ENCODE measurements around the gene MND1. TPM values are rescaled to one million over a fixed set of nuclear protein-coding genes. Genes with fewer than 3 reads are reported as not detected.

MND1 gene
- total and polyA plus RNA-seq, 12 donors, result 0.36 to 9.5 (median 0.53) TPM; not detected in 3

DNA sequence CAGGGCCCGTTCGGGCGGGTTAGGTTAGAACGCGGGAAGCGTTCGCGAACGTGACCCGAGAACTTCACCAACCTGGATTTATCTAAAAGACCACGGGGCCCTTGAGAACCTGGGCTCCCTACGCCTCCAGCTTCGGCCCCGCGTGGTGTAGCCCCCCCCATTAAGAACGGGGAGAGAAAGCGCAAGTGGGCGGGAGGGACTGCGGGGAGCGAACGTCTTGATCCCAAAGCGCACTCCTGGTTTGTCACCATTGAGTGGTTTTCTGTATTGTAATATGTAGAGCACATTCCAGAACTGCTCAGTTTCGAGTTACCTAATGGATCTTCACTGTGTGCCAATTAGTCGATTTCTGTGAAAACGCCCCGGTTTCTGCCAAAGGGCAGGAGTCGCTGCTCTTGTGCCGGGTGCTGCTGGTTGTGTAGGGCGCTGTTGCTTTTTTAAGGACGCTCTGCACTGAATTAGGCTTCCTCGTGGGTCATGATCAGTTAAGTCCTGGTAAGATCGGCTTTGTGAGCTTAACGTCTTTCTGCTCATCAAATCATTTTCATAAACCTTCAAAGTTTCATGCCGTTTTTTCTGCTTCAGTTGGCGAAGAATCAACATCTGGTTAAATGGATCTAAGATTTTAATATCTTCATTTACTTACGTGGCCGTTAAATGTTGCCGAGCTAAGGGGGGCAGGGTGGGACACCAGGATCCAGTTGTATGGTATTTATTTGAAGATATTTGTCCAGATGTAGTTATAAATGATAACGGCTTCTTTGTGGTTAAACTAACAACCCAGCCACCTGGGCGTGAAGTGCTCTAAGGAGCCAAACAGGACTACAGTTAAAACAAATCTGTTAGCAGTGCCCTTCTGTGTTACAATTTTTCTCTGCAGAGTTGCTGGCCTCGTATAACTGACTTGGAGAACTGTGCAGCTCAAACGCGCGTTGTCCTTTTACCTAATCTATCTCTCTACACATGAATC, 809 bp downstream of the MND1 start:
- DNase-seq, result peak; percentile 29 to 60 (median 44)
- H3K36me3 ChIP-seq (replicated peaks in 1 of 2), result peaks cover 0 to 2% of the 10 kb centered on the region in 2 donors
- peaks cover 0 to 13% of the 10 kb centered on the region in 2 donors for H3K4me1 ChIP-seq (replicated peaks in 1 of 2)
- 1% methylated on average over 23 to 44 of the region's 44 CpGs for WGBS, 4 donors
- no peaks in the 10 kb centered on the region for H3K9me3 ChIP-seq (replicated peaks in 1 of 3)
- H3K27me3 ChIP-seq, result no peaks in the 10 kb centered on the region
- no peak overlapping the region for H3K27ac ChIP-seq
- TF ChIP-seq, protein P1, sequence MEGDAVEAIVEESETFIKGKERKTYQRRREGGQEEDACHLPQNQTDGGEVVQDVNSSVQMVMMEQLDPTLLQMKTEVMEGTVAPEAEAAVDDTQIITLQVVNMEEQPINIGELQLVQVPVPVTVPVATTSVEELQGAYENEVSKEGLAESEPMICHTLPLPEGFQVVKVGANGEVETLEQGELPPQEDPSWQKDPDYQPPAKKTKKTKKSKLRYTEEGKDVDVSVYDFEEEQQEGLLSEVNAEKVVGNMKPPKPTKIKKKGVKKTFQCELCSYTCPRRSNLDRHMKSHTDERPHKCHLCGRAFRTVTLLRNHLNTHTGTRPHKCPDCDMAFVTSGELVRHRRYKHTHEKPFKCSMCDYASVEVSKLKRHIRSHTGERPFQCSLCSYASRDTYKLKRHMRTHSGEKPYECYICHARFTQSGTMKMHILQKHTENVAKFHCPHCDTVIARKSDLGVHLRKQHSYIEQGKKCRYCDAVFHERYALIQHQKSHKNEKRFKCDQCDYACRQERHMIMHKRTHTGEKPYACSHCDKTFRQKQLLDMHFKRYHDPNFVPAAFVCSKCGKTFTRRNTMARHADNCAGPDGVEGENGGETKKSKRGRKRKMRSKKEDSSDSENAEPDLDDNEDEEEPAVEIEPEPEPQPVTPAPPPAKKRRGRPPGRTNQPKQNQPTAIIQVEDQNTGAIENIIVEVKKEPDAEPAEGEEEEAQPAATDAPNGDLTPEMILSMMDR (IDR thresholded peaks at IDR 0.05), result no peak
- peak in 1 of 2 donors; percentile 14 for TF ChIP-seq POLR2A (IDR thresholded peaks at IDR 0.05)
- H3K4me3 ChIP-seq, result peak overlapping the region; percentile 32 to 74 (median 50)
- intact Hi-C loops (cut with DNase I), result loop anchor here in 1 of 2 donors (2.0 to 10.0 kb wide), 2 partner anchors 90 to 232 kb away; no protein-coding TSS in a partner anchor

DNA sequence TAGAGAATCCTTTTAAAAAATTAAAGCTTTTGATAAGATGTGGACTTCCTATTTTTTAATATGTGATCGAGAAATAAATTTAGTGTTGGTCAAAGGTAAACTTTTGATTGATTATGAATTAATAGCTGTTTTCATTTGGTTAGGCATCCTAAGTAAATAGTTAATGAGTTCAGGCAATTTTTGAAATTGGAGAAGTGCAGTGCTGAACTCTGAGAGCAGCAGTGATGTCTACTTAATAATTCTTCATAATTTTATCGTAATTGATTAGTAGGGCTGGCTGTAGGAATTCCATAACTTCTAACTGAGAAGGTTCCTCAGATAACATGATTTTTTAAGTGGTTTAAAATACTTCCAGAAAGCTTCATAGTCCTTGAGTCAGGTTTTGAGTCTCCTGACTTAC, 1.5 kb downstream of the MND1 start:
- Histone ChIP-seq H3K27ac (no peak overlapping the region), H3K4me1 (replicated peaks in 1 of 2) (peaks cover 0 to 13% of the 10 kb centered on the region in 2 donors), H3K4me3 (no peak overlapping the region), H3K27me3 (no peaks in the 10 kb centered on the region), H3K36me3 (replicated peaks in 1 of 2) (no peaks in the 10 kb centered on the region), H3K9me3 (replicated peaks in 1 of 3) (no peaks in the 10 kb centered on the region)
- intact Hi-C loops (cut with DNase I), result loop anchor here in 1 of 2 donors (10.0 kb wide), 1 partner anchor 89 kb away; no protein-coding TSS in a partner anchor
- DNase-seq, result no peak
- TF ChIP-seq POLR2A (IDR thresholded peaks at IDR 0.05), result no peak
- TF ChIP-seq, protein P1 (IDR thresholded peaks at IDR 0.05), result no peak
- 49 to 54% (median 50%) methylated on average over 2 of the region's 2 CpGs for WGBS, 4 donors

DNA sequence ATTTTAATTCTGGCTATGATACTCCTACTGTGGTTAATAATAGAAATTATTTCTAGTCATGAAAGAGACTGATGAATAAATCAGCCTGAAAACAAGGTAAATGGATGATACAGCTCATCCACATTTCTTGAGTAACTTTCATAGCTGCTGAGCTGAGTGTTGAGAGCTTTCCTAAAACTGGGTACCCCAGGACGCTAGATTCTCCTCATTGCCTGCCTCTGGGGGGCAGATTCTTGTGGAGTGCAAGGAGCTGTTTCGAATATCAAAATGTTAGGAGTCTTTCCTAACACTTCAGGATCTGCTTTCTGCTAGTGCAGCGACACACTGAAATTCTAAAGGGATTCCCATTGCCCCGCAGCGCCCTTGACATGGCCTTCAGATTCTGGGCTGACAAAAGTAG, 2.1 kb downstream of the MND1 start:
- H3K36me3 ChIP-seq (replicated peaks in 1 of 2), result no peaks in the 10 kb centered on the region
- H3K9me3 ChIP-seq (replicated peaks in 1 of 3), result no peaks in the 10 kb centered on the region
- H3K27me3 ChIP-seq, result no peaks in the 10 kb centered on the region
- intact Hi-C loops (cut with DNase I), result loop anchor here in 1 of 2 donors (10.0 kb wide), 1 partner anchor 88 kb away; no protein-coding TSS in a partner anchor
- H3K4me3 ChIP-seq, result no peak overlapping the region
- H3K27ac ChIP-seq, result no peak overlapping the region
- no peak for DNase-seq
- 84 to 89% (median 87%) methylated on average over 5 of the region's 5 CpGs for WGBS, 4 donors
- no peak for TF ChIP-seq POLR2A (IDR thresholded peaks at IDR 0.05)
- TF ChIP-seq, protein P1 (IDR thresholded peaks at IDR 0.05), result no peak
- H3K4me1 ChIP-seq (replicated peaks in 1 of 2), result peaks cover 0 to 13% of the 10 kb centered on the region in 2 donors

DNA sequence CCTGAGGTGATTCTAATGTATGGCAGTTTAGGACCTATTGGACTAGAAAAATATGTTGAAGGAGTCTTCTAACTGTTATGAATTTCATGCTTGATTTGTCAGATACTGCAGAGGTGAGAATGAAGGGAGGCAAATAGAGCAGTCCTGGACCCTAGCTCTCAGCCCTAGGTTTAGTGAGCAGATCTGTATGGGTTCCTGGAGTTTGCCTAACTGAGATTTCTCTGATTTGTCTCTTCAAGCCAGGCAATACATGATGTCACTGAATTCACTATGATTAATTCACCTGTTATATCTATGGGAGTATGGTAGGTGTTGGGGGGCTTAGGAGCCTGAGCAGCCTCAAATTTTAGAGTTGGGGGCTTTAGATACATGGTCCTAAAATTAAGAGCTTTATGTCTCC, 2.6 kb downstream of the MND1 start:
- H3K27ac ChIP-seq, result no peak overlapping the region
- no peaks in the 10 kb centered on the region for H3K9me3 ChIP-seq (replicated peaks in 1 of 3)
- H3K27me3 ChIP-seq, result no peaks in the 10 kb centered on the region
- H3K36me3 ChIP-seq (replicated peaks in 1 of 2), result no peaks in the 10 kb centered on the region
- intact Hi-C loops (cut with DNase I), result loop anchor here in 1 of 2 donors (10.0 kb wide), 1 partner anchor 88 kb away; no protein-coding TSS in a partner anchor
- H3K4me1 ChIP-seq (replicated peaks in 1 of 2), result peaks cover 0 to 13% of the 10 kb centered on the region in 2 donors
- TF ChIP-seq, protein P1 (IDR thresholded peaks at IDR 0.05), result no peak
- no peak for TF ChIP-seq POLR2A (IDR thresholded peaks at IDR 0.05)
- no peak overlapping the region for H3K4me3 ChIP-seq
- DNase-seq, result no peak
